GM10248 (cell line): ENCODE results near the gene CCDC78.

Source experiments
- CTCF ChIA-PET: fragments of 300-600 bp; sonication (Branson Sonifier 250); formaldehyde crosslinking; extraction: SDS; loops from one replicate; lab custom pipeline; 2021; ENCODE audit warnings: antibody characterized with exemption; lab: Yijun Ruan, JAX
- POLR2A ChIA-PET: fragments of 350-650 bp; sonication (Branson Sonifier 250); formaldehyde crosslinking; extraction: SDS; loops from one replicate; lab custom pipeline; 2020; ENCODE audit warnings: antibody characterized with exemption; lab: Yijun Ruan, JAX
- DNase-seq: peaks from one replicate; pipeline ENCODE4 v3.0.0; 2012; ENCODE audit errors: extremely low spot score
- CTCF ChIP-seq: IDR thresholded peaks from 2 replicates; pipeline ENCODE4 v1.5.1; 2012; ENCODE audit warnings: mild to moderate bottlenecking, low read depth; ENCODE audit errors: extremely low read depth, missing control alignments, control extremely low read depth

CCDC78 gene

GRCh38 chr16:674214-674881, 51.9 kb downstream of the CCDC78 start:
- ChIA-PET POLR2A (no interaction called here), CTCF (interaction anchor here (1.4 to 1.6 kb wide), 3 partner anchors 11 to 15 kb away, joined by 3 to 5 read pairs (median 3); no protein-coding TSS in a partner anchor)
- no peak for TF ChIP-seq CTCF
- DNase-seq: no peak

GRCh38 chr16:673399-673991, 52.7 kb downstream of the CCDC78 start:
- TF ChIP-seq CTCF: no peak
- POLR2A ChIA-PET: interaction anchor here (0.7 kb wide), 1 partner anchor 32 kb away, joined by 3 read pairs; the partner anchor contains the start of gene MCRIP2
- no peak for DNase-seq
- CTCF ChIA-PET: no interaction called here

- ChIA-PET CTCF (no interaction called here), POLR2A (interaction anchor here (0.7 kb wide), 1 partner anchor 31 kb away, joined by 3 read pairs; the partner anchor contains the start of gene MCRIP2)
- TF ChIP-seq CTCF: no peak
- no peak for DNase-seq
Measured at GRCh38 chr16:672851-673250, 53.4 kb downstream of the CCDC78 start.
